Measurements from ENCODE around the gene AP4M1. TPM values are rescaled to one million over a fixed set of nuclear protein-coding genes. Genes with fewer than 3 reads are reported as not detected.

Gene AP4M1
- total and polyA plus RNA-seq, 9 of the 15 experiments (the other 6 are each of a cell fraction or from before 2014, with no cell fraction given) = 1.3 to 30.9 (median 14.1) TPM

- no peak; the same call in 1 of the 2 replicates for TF ChIP-seq REST (IDR thresholded peaks at IDR 0.05; ENCODE audit: borderline replicate concordance)
- no peak for TF ChIP-seq REST (CRISPR knock-in tag; IDR thresholded peaks at IDR 0.05; ENCODE audit: low read depth)
- TF ChIP-seq E2F8 (IDR thresholded peaks at IDR 0.05; ENCODE audit: low read depth, partially characterized antibody) = peak; percentile 12
- TF ChIP-seq PML (IDR thresholded peaks at IDR 0.05; ENCODE audit: low read length) = peak; percentile 38; the same call in 1 of the 2 replicates
- TF ChIP-seq ZEB2 (IDR thresholded peaks at IDR 0.05) = peak; percentile 95
- TF ChIP-seq EP300 (IDR thresholded peaks at IDR 0.05; ENCODE audit: low read length) = no peak
- no peak for TF ChIP-seq NCOA2 (IDR thresholded peaks at IDR 0.05; ENCODE audit: partially characterized antibody in 2 of 2)
- peak; percentile 32; the same call in 1 of the 2 replicates for TF ChIP-seq MTA3 (IDR thresholded peaks at IDR 0.05; ENCODE audit: borderline replicate concordance)
- 0 out of 4 replicates have a peak, but pooled peaks of 1 of the 2 experiments have one; percentile 49 for TF ChIP-seq UBTF (IDR thresholded peaks at IDR 0.05; ENCODE audit: borderline replicate concordance in 1 of 2, low read depth in 2 of 2, low read length in 2 of 2)
- TF ChIP-seq ZNF76 (CRISPR knock-in tag; IDR thresholded peaks at IDR 0.05; ENCODE audit: borderline replicate concordance) = no peak
- TF ChIP-seq IRF9 (tag; IDR thresholded peaks at IDR 0.05) = no peak
- TF ChIP-seq MEF2A (IDR thresholded peaks at IDR 0.05; ENCODE audit: control insufficient read depth, low read depth, low read length) = no peak
These were observed 56.1 kb downstream of the AP4M1 start (continued) for GRCh38 chr7:100157334-100158228.

Measured in K562 (cell line).